PC-3 (cell line): ENCODE measurements around the gene BDKRB2.

Experiments used
- EZH2 ChIP-seq: fragments of 300-600 bp; sonication (generic); IDR thresholded peaks from one replicate; pipeline ENCODE4 v1.6.1; 2017; ENCODE audit warnings: antibody characterized with exemption, mild to moderate bottlenecking, low read length; ENCODE audit not compliant: unreplicated experiment
- EZH2phosphoT487 ChIP-seq: fragments of 300-600 bp; sonication (generic); IDR thresholded peaks from 2 replicates; pipeline ENCODE4 v1.6.1; 2018; ENCODE audit warnings: mild to moderate bottlenecking, antibody characterized with exemption, low read length, borderline replicate concordance
- TF ChIP-seq, protein P1 (sequence below): fragments of 300-600 bp; sonication (generic); conservative IDR thresholded peaks from 2 replicates; pipeline ENCODE4 v1.5.1; 2017; ENCODE audit warnings: antibody characterized with exemption, low read depth, mild to moderate bottlenecking, low read length

DNA sequence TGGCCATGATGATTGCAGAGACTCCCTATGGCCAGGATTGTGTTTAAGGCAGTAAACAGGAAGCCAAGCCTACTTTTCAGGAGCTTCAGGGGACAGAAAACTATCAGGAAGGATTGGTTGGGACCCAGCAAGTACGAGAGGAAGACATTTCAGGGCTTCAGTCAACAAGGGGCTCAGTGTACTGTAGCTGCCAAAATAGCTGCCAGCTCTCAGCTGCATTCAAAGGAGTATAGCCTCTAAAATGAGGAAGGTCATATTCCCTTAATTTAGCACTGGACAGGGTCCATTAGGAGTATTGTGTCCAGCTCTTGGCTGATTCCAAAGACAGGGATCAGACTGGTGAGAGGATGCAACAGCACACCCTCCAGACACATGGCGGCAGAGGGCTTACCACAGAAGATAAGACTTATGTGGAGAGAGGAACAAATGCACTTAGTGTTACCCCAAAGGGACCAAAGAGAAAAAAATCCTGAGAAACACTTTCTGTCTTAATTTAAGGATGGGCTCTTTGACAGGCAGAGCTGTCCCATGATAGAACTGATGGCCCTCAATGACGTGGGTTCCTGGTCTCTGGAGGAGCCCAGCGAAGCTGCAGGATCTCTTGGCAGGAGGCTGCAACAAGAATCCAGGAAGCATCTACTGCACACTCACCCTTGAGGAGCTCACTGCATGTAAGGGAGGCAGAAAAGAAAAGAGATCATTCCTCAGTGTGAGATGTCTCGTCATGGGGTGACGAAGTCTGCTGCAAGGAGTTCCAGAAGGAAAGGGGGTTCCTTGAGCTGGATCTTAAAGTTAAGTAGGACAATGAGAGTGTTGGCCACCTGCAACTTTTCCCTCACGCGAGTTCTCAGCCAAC is 66.2 kb downstream of the BDKRB2 start:
- TF ChIP-seq, protein P1, sequence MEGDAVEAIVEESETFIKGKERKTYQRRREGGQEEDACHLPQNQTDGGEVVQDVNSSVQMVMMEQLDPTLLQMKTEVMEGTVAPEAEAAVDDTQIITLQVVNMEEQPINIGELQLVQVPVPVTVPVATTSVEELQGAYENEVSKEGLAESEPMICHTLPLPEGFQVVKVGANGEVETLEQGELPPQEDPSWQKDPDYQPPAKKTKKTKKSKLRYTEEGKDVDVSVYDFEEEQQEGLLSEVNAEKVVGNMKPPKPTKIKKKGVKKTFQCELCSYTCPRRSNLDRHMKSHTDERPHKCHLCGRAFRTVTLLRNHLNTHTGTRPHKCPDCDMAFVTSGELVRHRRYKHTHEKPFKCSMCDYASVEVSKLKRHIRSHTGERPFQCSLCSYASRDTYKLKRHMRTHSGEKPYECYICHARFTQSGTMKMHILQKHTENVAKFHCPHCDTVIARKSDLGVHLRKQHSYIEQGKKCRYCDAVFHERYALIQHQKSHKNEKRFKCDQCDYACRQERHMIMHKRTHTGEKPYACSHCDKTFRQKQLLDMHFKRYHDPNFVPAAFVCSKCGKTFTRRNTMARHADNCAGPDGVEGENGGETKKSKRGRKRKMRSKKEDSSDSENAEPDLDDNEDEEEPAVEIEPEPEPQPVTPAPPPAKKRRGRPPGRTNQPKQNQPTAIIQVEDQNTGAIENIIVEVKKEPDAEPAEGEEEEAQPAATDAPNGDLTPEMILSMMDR = no peak
- TF ChIP-seq EZH2 (no peak), EZH2phosphoT487 (no peak)
